Chondrocyte (in vitro differentiated cells): ENCODE data around the gene NPSR1. TPM values are rescaled to one million over a fixed set of nuclear protein-coding genes. Genes with fewer than 3 reads are reported as not detected.

Experiments
- DNase-seq: peaks from one replicate; pipeline ENCODE4 v3.0.0; 2021; ENCODE audit warnings: mixed read lengths, low spot score
- H3K27ac Mint-ChIP-seq: one replicate; pipeline ENCODE4 v1.8.0; 2021; ENCODE audit warnings: mild to moderate bottlenecking, moderate library complexity, mixed read lengths; ENCODE audit not compliant: unreplicated experiment
- H3K27me3 Mint-ChIP-seq: 2 replicates; pipeline ENCODE4 v1.8.0; 2021; ENCODE audit warnings: low read depth, mixed read lengths
- H3K36me3 Mint-ChIP-seq: 2 replicates; pipeline ENCODE4 v1.8.0; 2021; ENCODE audit warnings: low read depth, mixed read lengths
- H3K4me1 Mint-ChIP-seq: 2 replicates; pipeline ENCODE4 v1.8.0; 2021; ENCODE audit warnings: low read depth, mild to moderate bottlenecking, mixed read lengths
- H3K4me3 Mint-ChIP-seq: one replicate; pipeline ENCODE4 v1.8.0; 2021; ENCODE audit warnings: mild to moderate bottlenecking, moderate library complexity, mixed read lengths; ENCODE audit not compliant: unreplicated experiment
- H3K9me3 Mint-ChIP-seq: 2 replicates; pipeline ENCODE4 v1.8.0; 2021; ENCODE audit warnings: low read depth, mixed read lengths
- CTCF ChIP-seq: fragments of 200-600 bp; sonication (generic); IDR thresholded peaks from 2 replicates; pipeline ENCODE4 v1.5.0; 2021; ENCODE audit warnings: antibody characterized with exemption, mild to moderate bottlenecking, moderate library complexity
- total RNA-seq: library from RNA; stranded (reverse); gene quantifications from 3 replicates; pipeline ENCODE4 v1.2.1, GENCODE V29; 2021

Gene NPSR1
- total RNA-seq, 1 donor from 2014 or later, result not detected

GRCh38 chr7:34677491-34677890 is 19.5 kb downstream of the NPSR1 start:
- no peak for TF ChIP-seq CTCF
- H3K36me3 Mint-ChIP-seq, result no peaks in the 10 kb centered on the region
- no peak for DNase-seq
- H3K27me3 Mint-ChIP-seq, result peaks cover 3% of the 10 kb centered on the region
- no peak overlapping the region for H3K4me3 Mint-ChIP-seq
- H3K4me1 Mint-ChIP-seq, result no peaks in the 10 kb centered on the region
- H3K9me3 Mint-ChIP-seq, result no peaks in the 10 kb centered on the region
- H3K27ac Mint-ChIP-seq, result no peak overlapping the region

GRCh38 chr7:34687529-34687928 is 29.5 kb downstream of the NPSR1 start:
- H3K9me3 Mint-ChIP-seq, result peaks cover 11% of the 10 kb centered on the region
- no peaks in the 10 kb centered on the region for H3K4me1 Mint-ChIP-seq
- no peak overlapping the region for H3K4me3 Mint-ChIP-seq
- H3K27ac Mint-ChIP-seq, result no peak overlapping the region
- no peak for DNase-seq
- peaks cover 16% of the 10 kb centered on the region for H3K27me3 Mint-ChIP-seq
- no peak for TF ChIP-seq CTCF
- H3K36me3 Mint-ChIP-seq, result no peaks in the 10 kb centered on the region

- peaks cover 5% of the 10 kb centered on the region for H3K27me3 Mint-ChIP-seq
- no peak for DNase-seq
- H3K9me3 Mint-ChIP-seq, result peaks cover 37% of the 10 kb centered on the region
- no peak for TF ChIP-seq CTCF
- H3K27ac Mint-ChIP-seq, result no peak overlapping the region
- H3K4me3 Mint-ChIP-seq, result no peak overlapping the region
- no peaks in the 10 kb centered on the region for H3K4me1 Mint-ChIP-seq
- no peaks in the 10 kb centered on the region for H3K36me3 Mint-ChIP-seq
Measured at GRCh38 chr7:34696415-34696814, 38.4 kb downstream of the NPSR1 start.

GRCh38 chr7:34709771-34710170 is 51.8 kb downstream of the NPSR1 start:
- TF ChIP-seq CTCF, result no peak
- H3K36me3 Mint-ChIP-seq, result no peaks in the 10 kb centered on the region
- no peak overlapping the region for H3K27ac Mint-ChIP-seq
- no peak overlapping the region for H3K4me3 Mint-ChIP-seq
- peaks cover 14% of the 10 kb centered on the region for H3K27me3 Mint-ChIP-seq
- H3K4me1 Mint-ChIP-seq, result no peaks in the 10 kb centered on the region
- no peaks in the 10 kb centered on the region for H3K9me3 Mint-ChIP-seq
- no peak for DNase-seq

GRCh38 chr7:34718867-34719266 is 60.8 kb downstream of the NPSR1 start:
- H3K27me3 Mint-ChIP-seq, result peaks cover 24% of the 10 kb centered on the region
- H3K36me3 Mint-ChIP-seq, result no peaks in the 10 kb centered on the region
- H3K4me3 Mint-ChIP-seq, result no peak overlapping the region
- TF ChIP-seq CTCF, result no peak
- no peak for DNase-seq
- no peaks in the 10 kb centered on the region for H3K4me1 Mint-ChIP-seq
- H3K9me3 Mint-ChIP-seq, result no peaks in the 10 kb centered on the region
- H3K27ac Mint-ChIP-seq, result no peak overlapping the region
